Naive thymus-derived CD8-positive, alpha-beta T cell (primary cell): ENCODE data around the gene CYP3A5. TPM values are rescaled to one million over a fixed set of nuclear protein-coding genes. Genes with fewer than 3 reads are reported as not detected.

Experiments
- ATAC-seq, 2 donors: fragments of 150-1000 bp; cut with Tn5 transposase in 1 of 2; sonication (Bioruptor Pico), chemical (Tn5 transposase) in 1 of 2; 1 replicate in 1 of 2; 2 replicates in 1 of 2; pipeline ENCODE4 v1.10.0; 2021; ENCODE audit warnings: mild to moderate bottlenecking in 2 of 2, moderate library complexity in 2 of 2
- POLR2A ChIA-PET: fragments of 350-600 bp; sonication (Branson Sonifier 250); formaldehyde crosslinking; loops from one replicate; lab custom pipeline; 2021; ENCODE audit warnings: antibody characterized with exemption; lab: Charles Lee
- DNase-seq, 10 donors: peaks; one replicate each; pipeline versions ENCODE4 v3.0.0 to v3.0.0-alpha.2; 2020 to 2022
- H3K27ac Mint-ChIP-seq, 10 donors: one replicate each; pipeline ENCODE4 v1.8.0; 2020 to 2022; ENCODE audit warnings: mild to moderate bottlenecking in 10 of 10, mixed read lengths in 10 of 10, moderate library complexity in 4 of 10, inconsistent platforms in 1 of 10
- H3K27me3 Mint-ChIP-seq, 5 donors: one replicate each; pipeline ENCODE4 v1.8.0; 2021 to 2022; ENCODE audit warnings: mixed read lengths in 5 of 5
- H3K36me3 Mint-ChIP-seq, 3 donors: one replicate each; pipeline ENCODE4 v1.8.0; 2020 to 2022; ENCODE audit warnings: mixed read lengths in 3 of 3, mild to moderate bottlenecking in 2 of 3, inconsistent platforms in 1 of 3
- H3K4me1 Mint-ChIP-seq, 4 donors: one replicate each; pipeline ENCODE4 v1.8.0; 2021 to 2022; ENCODE audit warnings: mixed read lengths in 4 of 4
- H3K4me3 Mint-ChIP-seq, 10 donors: one replicate each; pipeline ENCODE4 v1.8.0; 2020 to 2022; ENCODE audit warnings: mild to moderate bottlenecking in 10 of 10, mixed read lengths in 10 of 10, moderate library complexity in 6 of 10, inconsistent platforms in 1 of 10
- H3K9me3 Mint-ChIP-seq, 9 donors: one replicate each; pipeline ENCODE4 v1.8.0; 2020 to 2022; ENCODE audit warnings: mixed read lengths in 9 of 9, mild to moderate bottlenecking in 3 of 9, inconsistent platforms in 1 of 9, moderate library complexity in 1 of 9
- polyA plus RNA-seq, 3 donors: library from polyadenylated mRNA; unstranded; fragments of 300-500 nt; fragmentation: Illumina TruSeq; gene quantifications; one replicate each; pipeline ENCODE4 v1.2.3, GENCODE V29; 2021
- total RNA-seq, 8 experiments: library from RNA in 2 of 8; stranded (reverse) in 2 of 8; gene quantifications; one replicate each; pipeline ENCODE4 v1.2.3 and lab custom pipeline; 2021 to 2026

CYP3A5 gene
- total and polyA plus RNA-seq, 5 experiments from 2014 or later = 0.14 to 0.41 (median 0.18) TPM; not detected in 1

- Mint-ChIP-seq H3K4me3 (no peak overlapping the region), H3K27ac (peak overlapping the region; percentile 9 to 90 (median 64)), H3K27me3 (no peaks in the 10 kb centered on the region), H3K9me3 (no peaks in the 10 kb centered on the region), H3K36me3 (peaks cover 5 to 82% (median 32%) of the 10 kb centered on the region in 3 donors), H3K4me1 (peaks cover 27 to 50% (median 44%) of the 10 kb centered on the region in 4 donors)
- DNase-seq = no peak
- no peak for ATAC-seq
- POLR2A ChIA-PET = interaction anchor here (0.7 to 1.6 kb wide), 2 partner anchors 48 to 291 kb away, joined by 3 to 4 read pairs; partner anchors contain the start of gene TRIM4
Measured at GRCh38 chr7:99628471-99629465, 51.0 kb downstream of the CYP3A5 start.

GRCh38 chr7:99627513-99627912 lies 52.3 kb downstream of the CYP3A5 start:
- peaks cover 5 to 84% (median 37%) of the 10 kb centered on the region in 3 donors for H3K36me3 Mint-ChIP-seq
- no peak for DNase-seq
- H3K9me3 Mint-ChIP-seq = no peaks in the 10 kb centered on the region
- H3K4me1 Mint-ChIP-seq = peaks cover 31 to 59% (median 56%) of the 10 kb centered on the region in 4 donors
- no peaks in the 10 kb centered on the region for H3K27me3 Mint-ChIP-seq
- peak overlapping the region in 4 of 10 donors; percentile 15 to 100 (median 100) for H3K27ac Mint-ChIP-seq
- POLR2A ChIA-PET = interaction anchor here (0.6 to 1.0 kb wide), 2 partner anchors 11 to 69 kb away, joined by 4 read pairs; partner anchors contain the start of genes ZNF655 and ZSCAN25
- no peak for ATAC-seq
- no peak overlapping the region for H3K4me3 Mint-ChIP-seq

GRCh38 chr7:99626661-99627060 lies 53.1 kb downstream of the CYP3A5 start:
- ATAC-seq = no peak
- Mint-ChIP-seq H3K4me3 (peak overlapping the region in 2 of 10 donors; percentile 1 to 16), H3K4me1 (peaks cover 32 to 59% (median 57%) of the 10 kb centered on the region in 4 donors), H3K36me3 (peaks cover 5 to 86% (median 37%) of the 10 kb centered on the region in 3 donors), H3K27ac (peak overlapping the region; percentile 72 to 100 (median 99)), H3K9me3 (no peaks in the 10 kb centered on the region), H3K27me3 (no peaks in the 10 kb centered on the region)
- no peak for DNase-seq
- POLR2A ChIA-PET = interaction anchor here (0.6 to 1.0 kb wide), 2 partner anchors 10 to 68 kb away, joined by 4 read pairs; partner anchors contain the start of genes ZNF655 and ZSCAN25

GRCh38 chr7:99625961-99626360 lies 53.8 kb downstream of the CYP3A5 start:
- POLR2A ChIA-PET = no interaction called here
- ATAC-seq (no peak), DNase-seq (no peak)
- Mint-ChIP-seq H3K27me3 (no peaks in the 10 kb centered on the region), H3K9me3 (no peaks in the 10 kb centered on the region), H3K36me3 (peaks cover 5 to 86% (median 41%) of the 10 kb centered on the region in 3 donors), H3K4me1 (peaks cover 31 to 53% (median 52%) of the 10 kb centered on the region in 4 donors), H3K4me3 (peak overlapping the region in 6 of 10 donors; percentile 16 to 94 (median 88)), H3K27ac (peak overlapping the region; percentile 72 to 100 (median 99))

GRCh38 chr7:99625321-99625720 lies 54.5 kb downstream of the CYP3A5 start:
- POLR2A ChIA-PET = interaction anchor here (1.6 kb wide), 1 partner anchor 294 kb away, joined by 9 read pairs; the partner anchor contains the start of gene TRIM4
- Mint-ChIP-seq H3K4me1 (peaks cover 31 to 55% (median 53%) of the 10 kb centered on the region in 4 donors), H3K27ac (peak overlapping the region; percentile 93 to 100 (median 99)), H3K27me3 (no peaks in the 10 kb centered on the region), H3K4me3 (peak overlapping the region; percentile 84 to 98 (median 90)), H3K36me3 (peaks cover 0 to 86% (median 39%) of the 10 kb centered on the region in 3 donors), H3K9me3 (no peaks in the 10 kb centered on the region)
- no peak for DNase-seq
- no peak for ATAC-seq

- DNase-seq (peak; percentile 53 to 94 (median 86)), ATAC-seq (peak; percentile 93 to 95)
- Mint-ChIP-seq H3K9me3 (no peaks in the 10 kb centered on the region), H3K27ac (peak overlapping the region; percentile 93 to 100 (median 99)), H3K27me3 (no peaks in the 10 kb centered on the region), H3K36me3 (peaks cover 0 to 86% (median 42%) of the 10 kb centered on the region in 3 donors), H3K4me3 (peak overlapping the region; percentile 84 to 98 (median 90)), H3K4me1 (peaks cover 31 to 60% (median 57%) of the 10 kb centered on the region in 4 donors)
- POLR2A ChIA-PET = interaction anchor here (0.5 to 1.7 kb wide), 15 partner anchors 8 to 1081 kb away, joined by 3 to 46 read pairs (median 4); partner anchors contain the start of genes BUD31, PDAP1, POP7 and PPP1R35
Measured at GRCh38 chr7:99624484-99624883, 55.3 kb downstream of the CYP3A5 start.

- Mint-ChIP-seq H3K4me3 (peak overlapping the region; percentile 84 to 98 (median 90)), H3K9me3 (no peaks in the 10 kb centered on the region), H3K4me1 (peaks cover 36 to 66% (median 62%) of the 10 kb centered on the region in 4 donors), H3K36me3 (peaks cover 0 to 86% (median 47%) of the 10 kb centered on the region in 3 donors), H3K27me3 (no peaks in the 10 kb centered on the region), H3K27ac (peak overlapping the region; percentile 93 to 100 (median 99))
- ATAC-seq (peak; percentile 26), DNase-seq (peak in 8 of 10 donors; percentile 19 to 67 (median 50))
- POLR2A ChIA-PET = interaction anchor here (0.6 to 1.7 kb wide), 14 partner anchors 8 to 1082 kb away, joined by 3 to 46 read pairs (median 5); partner anchors contain the start of genes BUD31, PDAP1, POP7 and PPP1R35
Measured at GRCh38 chr7:99623702-99624447, 55.9 kb downstream of the CYP3A5 start.

- Mint-ChIP-seq H3K27ac (peak overlapping the region; percentile 93 to 100 (median 99)), H3K36me3 (peaks cover 0 to 85% (median 46%) of the 10 kb centered on the region in 3 donors), H3K4me1 (peaks cover 37 to 72% (median 64%) of the 10 kb centered on the region in 4 donors), H3K9me3 (no peaks in the 10 kb centered on the region), H3K4me3 (peak overlapping the region; percentile 84 to 98 (median 90)), H3K27me3 (no peaks in the 10 kb centered on the region)
- no peak for ATAC-seq
- peak in 2 of 10 donors; percentile 30 to 44 for DNase-seq
- POLR2A ChIA-PET = interaction anchor here (0.6 to 1.7 kb wide), 3 partner anchors 65 to 1521 kb away, joined by 3 to 46 read pairs (median 9); partner anchors contain the start of genes BUD31, PDAP1 and ZNF655
Measured at GRCh38 chr7:99623091-99623693, 56.6 kb downstream of the CYP3A5 start.

DNA sequence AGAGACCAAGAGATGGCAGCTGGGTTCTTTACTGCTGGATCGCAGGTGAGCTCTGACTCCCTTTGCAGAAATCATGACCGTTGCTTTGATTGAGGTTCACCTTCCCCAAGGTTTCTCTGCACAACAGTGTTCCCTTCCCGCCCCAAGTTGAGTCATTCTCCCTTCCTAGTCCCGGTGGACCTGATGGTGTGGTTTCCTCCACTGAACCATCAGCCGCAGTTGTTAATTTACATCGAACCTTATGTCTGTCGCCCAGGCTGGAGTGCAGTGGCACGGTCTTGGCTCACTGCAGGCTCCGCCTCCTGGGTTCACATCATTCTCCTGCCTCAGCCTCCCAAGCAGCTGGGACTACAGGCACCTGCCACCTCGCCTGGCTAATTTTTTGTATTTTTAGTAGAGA lies 57.2 kb downstream of the CYP3A5 start:
- Mint-ChIP-seq H3K36me3 (peaks cover 0 to 80% (median 46%) of the 10 kb centered on the region in 3 donors), H3K4me3 (peak overlapping the region in 4 of 10 donors; percentile 7 to 94 (median 68)), H3K4me1 (peaks cover 41 to 78% (median 69%) of the 10 kb centered on the region in 4 donors), H3K27me3 (no peaks in the 10 kb centered on the region), H3K27ac (peak overlapping the region; percentile 93 to 100 (median 99)), H3K9me3 (no peaks in the 10 kb centered on the region)
- ATAC-seq (no peak), DNase-seq (no peak)
- POLR2A ChIA-PET = interaction anchor here (0.6 to 1.0 kb wide), 2 partner anchors 296 to 1522 kb away, joined by 3 read pairs; no protein-coding TSS in a partner anchor

DNA sequence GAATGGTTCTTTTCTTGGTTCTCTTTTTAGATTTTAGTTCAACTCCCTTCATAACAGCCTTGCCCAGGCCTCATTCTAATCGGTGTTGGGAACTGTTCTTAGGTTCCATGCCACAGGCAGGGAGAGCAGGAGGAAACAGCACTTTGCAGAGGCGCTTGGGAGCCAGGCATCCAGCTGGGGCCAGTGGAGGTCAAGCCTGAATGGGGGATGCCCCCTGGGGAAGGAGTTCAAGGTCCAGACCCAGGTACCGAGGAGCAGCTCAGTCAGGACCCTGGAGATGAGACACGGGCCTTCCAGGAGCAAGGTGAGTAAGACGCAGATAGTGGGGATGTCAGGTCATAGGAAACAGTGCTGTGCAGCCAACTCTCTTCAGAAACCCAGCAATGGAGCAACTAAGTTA lies 58.5 kb downstream of the CYP3A5 start:
- H3K36me3 Mint-ChIP-seq = peaks cover 0 to 70% (median 42%) of the 10 kb centered on the region in 3 donors
- no peak for ATAC-seq

More for the DNA sequence above, 58.5 kb downstream of the CYP3A5 start:
- no peak for DNase-seq
- Mint-ChIP-seq H3K27me3 (no peaks in the 10 kb centered on the region), H3K9me3 (no peaks in the 10 kb centered on the region), H3K4me1 (peaks cover 43 to 83% (median 75%) of the 10 kb centered on the region in 4 donors), H3K27ac (peak overlapping the region; percentile 51 to 100 (median 95)), H3K4me3 (peak overlapping the region in 1 of 10 donors; percentile 52)
- POLR2A ChIA-PET = interaction anchor here (0.6 to 1.2 kb wide), 4 partner anchors 27 to 310 kb away, joined by 3 to 4 read pairs (median 3); partner anchors contain the start of genes ZKSCAN5 and ZNF655
